ENCODE results near the gene RALA. TPM values are rescaled to one million over a fixed set of nuclear protein-coding genes. Genes with fewer than 3 reads are reported as not detected.

The RALA gene
- total and polyA plus RNA-seq, 2 donors from 2014 or later, result 21.5 to 25.1 TPM

DNA sequence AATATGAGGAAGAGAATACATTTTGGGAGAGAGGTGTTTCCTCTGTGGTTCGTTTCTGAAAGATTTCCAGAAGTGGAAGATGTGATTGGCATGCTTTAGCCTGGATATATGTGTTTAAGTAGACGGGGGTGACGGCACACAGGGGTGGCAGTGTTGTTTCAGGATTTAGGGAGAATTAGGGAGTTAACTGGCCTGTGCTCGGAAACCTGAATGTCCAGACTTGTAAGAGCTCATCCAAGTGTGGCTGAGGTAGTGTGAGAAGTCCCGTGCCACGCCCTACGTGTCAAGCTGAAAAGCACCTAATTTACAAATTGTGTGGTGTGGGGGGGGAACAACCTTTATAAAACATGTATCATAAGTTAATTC is 1.1 kb downstream of the RALA start:
- Histone ChIP-seq H3K27me3 (ENCODE audit: control insufficient read depth, insufficient read depth, low read length) (no peaks in the 10 kb centered on the region), H3K9ac (ENCODE audit: low read length in 3 of 3) (peak overlapping the region in 2 of 3 donors; percentile 70 to 78), H3K4me1 (ENCODE audit: control insufficient read depth in 2 of 3, insufficient read depth in 2 of 3, low read depth in 1 of 3, low read length in 3 of 3) (peaks cover 3 to 17% (median 6%) of the 10 kb centered on the region in 3 donors), H3K36me3 (ENCODE audit: control insufficient read depth in 2 of 3, insufficient read depth in 3 of 3, low read length in 3 of 3) (no peaks in the 10 kb centered on the region), H3K4me3 (ENCODE audit: low read length in 3 of 3) (peak overlapping the region; percentile 76 to 91 (median 82)), H3K9me3 (ENCODE audit: control insufficient read depth in 2 of 3, insufficient read depth in 1 of 3, low read length in 3 of 3) (no peaks in the 10 kb centered on the region), H3K27ac (ENCODE audit: low read depth in 2 of 2, low read length in 2 of 2) (peak overlapping the region in 1 of 2 donors; percentile 42)
- intact Hi-C loops (cut with DNase I), result no loop called here
- TF ChIP-seq, protein P1, sequence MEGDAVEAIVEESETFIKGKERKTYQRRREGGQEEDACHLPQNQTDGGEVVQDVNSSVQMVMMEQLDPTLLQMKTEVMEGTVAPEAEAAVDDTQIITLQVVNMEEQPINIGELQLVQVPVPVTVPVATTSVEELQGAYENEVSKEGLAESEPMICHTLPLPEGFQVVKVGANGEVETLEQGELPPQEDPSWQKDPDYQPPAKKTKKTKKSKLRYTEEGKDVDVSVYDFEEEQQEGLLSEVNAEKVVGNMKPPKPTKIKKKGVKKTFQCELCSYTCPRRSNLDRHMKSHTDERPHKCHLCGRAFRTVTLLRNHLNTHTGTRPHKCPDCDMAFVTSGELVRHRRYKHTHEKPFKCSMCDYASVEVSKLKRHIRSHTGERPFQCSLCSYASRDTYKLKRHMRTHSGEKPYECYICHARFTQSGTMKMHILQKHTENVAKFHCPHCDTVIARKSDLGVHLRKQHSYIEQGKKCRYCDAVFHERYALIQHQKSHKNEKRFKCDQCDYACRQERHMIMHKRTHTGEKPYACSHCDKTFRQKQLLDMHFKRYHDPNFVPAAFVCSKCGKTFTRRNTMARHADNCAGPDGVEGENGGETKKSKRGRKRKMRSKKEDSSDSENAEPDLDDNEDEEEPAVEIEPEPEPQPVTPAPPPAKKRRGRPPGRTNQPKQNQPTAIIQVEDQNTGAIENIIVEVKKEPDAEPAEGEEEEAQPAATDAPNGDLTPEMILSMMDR (IDR thresholded peaks at IDR 0.05; ENCODE audit: borderline replicate concordance, extremely low read depth, insufficient read depth), result no peak
- DNase-seq (peak in 3 of 5 donors; percentile 24 to 64 (median 42)), FAIRE-seq (no peak)

DNA sequence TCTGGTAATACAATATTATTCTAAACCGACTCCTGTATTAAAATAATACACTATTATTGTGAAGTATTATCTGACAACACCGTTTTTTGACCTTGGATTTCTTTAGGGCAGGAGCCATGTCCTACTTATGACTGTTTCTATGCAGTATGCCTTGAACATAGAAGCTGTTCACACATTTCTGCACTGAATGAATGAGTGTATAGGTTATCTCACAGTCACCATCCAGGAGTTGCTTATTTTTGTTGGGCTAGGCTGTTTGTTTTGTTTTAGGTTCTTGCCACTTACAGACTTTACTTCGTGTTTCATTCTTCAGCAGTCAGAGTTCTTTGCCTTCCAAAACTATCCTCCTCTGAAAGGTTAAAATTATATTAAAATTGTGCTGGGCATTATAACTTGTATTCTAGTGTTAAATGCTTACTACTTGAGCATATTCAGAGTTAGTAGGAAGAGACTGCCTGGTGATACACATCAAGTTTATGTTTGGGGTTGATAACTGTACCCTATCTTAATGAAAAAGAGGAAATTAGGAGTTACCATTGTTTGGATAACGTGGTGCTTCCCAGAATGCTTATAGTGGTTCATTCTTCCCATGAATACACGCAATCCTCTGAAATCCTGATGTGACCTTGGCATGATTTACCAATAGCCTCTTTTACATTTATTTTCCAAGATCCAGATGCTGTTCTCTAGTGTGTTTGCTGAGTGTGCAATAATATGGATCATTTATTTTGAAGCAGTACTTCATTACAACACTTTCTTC is 1.7 kb downstream of the RALA start:
- TF ChIP-seq, protein P1 (IDR thresholded peaks at IDR 0.05; ENCODE audit: borderline replicate concordance, extremely low read depth, insufficient read depth), result no peak
- H3K4me1 ChIP-seq (ENCODE audit: control insufficient read depth in 2 of 3, insufficient read depth in 2 of 3, low read depth in 1 of 3, low read length in 3 of 3), result peaks cover 3 to 17% (median 6%) of the 10 kb centered on the region in 3 donors
- no peaks in the 10 kb centered on the region for H3K36me3 ChIP-seq (ENCODE audit: control insufficient read depth in 2 of 3, insufficient read depth in 3 of 3, low read length in 3 of 3)
- peak overlapping the region in 2 of 3 donors; percentile 2 to 78 for H3K9ac ChIP-seq (ENCODE audit: low read length in 3 of 3)
- peak in 1 of 5 donors; percentile 9 for DNase-seq
- no peaks in the 10 kb centered on the region for H3K9me3 ChIP-seq (ENCODE audit: control insufficient read depth in 2 of 3, insufficient read depth in 1 of 3, low read length in 3 of 3)
- FAIRE-seq, result no peak
- intact Hi-C loops (cut with DNase I), result no loop called here
- no peaks in the 10 kb centered on the region for H3K27me3 ChIP-seq (ENCODE audit: control insufficient read depth, insufficient read depth, low read length)
- H3K27ac ChIP-seq (ENCODE audit: low read depth in 2 of 2, low read length in 2 of 2), result no peak overlapping the region
- H3K4me3 ChIP-seq (ENCODE audit: low read length in 3 of 3), result peak overlapping the region in 2 of 3 donors; percentile 10 to 91

DNA sequence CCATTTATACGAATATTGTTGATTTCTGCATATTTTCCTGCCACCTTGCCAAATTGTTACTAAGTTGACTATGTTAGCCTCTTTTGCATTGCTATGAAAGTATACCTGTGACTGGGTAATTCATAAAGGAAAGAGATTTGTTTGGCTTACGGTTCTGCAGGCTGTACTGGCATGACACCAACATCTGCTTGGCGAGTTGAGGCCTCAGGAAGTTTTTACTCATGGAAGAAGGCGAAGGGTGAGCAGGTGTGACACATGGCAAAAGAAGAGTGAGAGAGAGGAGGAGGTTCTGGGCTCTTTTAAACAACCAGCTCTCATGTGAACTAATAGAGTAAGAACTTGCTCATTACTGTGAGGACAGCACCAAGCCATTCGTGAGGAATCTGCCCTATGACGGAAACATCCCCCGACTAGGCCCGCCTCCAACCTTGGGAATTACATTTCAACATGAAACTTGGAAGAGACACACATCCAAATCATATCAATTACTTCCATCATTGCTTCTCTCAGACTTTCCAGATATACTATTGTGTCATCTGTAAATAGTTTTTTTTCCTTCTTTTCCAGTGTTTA is 8.4 kb downstream of the RALA start:
- Histone ChIP-seq H3K36me3 (ENCODE audit: control insufficient read depth in 2 of 3, insufficient read depth in 3 of 3, low read length in 3 of 3) (no peaks in the 10 kb centered on the region), H3K4me1 (ENCODE audit: control insufficient read depth in 2 of 3, insufficient read depth in 2 of 3, low read depth in 1 of 3, low read length in 3 of 3) (no peaks in the 10 kb centered on the region), H3K9me3 (ENCODE audit: control insufficient read depth in 2 of 3, insufficient read depth in 1 of 3, low read length in 3 of 3) (no peaks in the 10 kb centered on the region), H3K27me3 (ENCODE audit: control insufficient read depth, insufficient read depth, low read length) (no peaks in the 10 kb centered on the region), H3K9ac (ENCODE audit: low read length in 3 of 3) (no peak overlapping the region), H3K27ac (ENCODE audit: low read depth in 2 of 2, low read length in 2 of 2) (no peak overlapping the region), H3K4me3 (ENCODE audit: low read length in 3 of 3) (no peak overlapping the region)
- no peak for DNase-seq
- TF ChIP-seq, protein P1 (IDR thresholded peaks at IDR 0.05; ENCODE audit: borderline replicate concordance, extremely low read depth, insufficient read depth), result no peak
- intact Hi-C loops (cut with DNase I), result no loop called here
- no peak for FAIRE-seq
